Measurements from ENCODE around the gene PSMD12. TPM values are rescaled to one million over a fixed set of nuclear protein-coding genes. Genes with fewer than 3 reads are reported as not detected.

The PSMD12 gene
- total and polyA plus RNA-seq, 2 donors (not counting 3 experiments of a cell fraction or from before 2014, with no cell fraction given), result 14.1 to 73.0 TPM

DNA sequence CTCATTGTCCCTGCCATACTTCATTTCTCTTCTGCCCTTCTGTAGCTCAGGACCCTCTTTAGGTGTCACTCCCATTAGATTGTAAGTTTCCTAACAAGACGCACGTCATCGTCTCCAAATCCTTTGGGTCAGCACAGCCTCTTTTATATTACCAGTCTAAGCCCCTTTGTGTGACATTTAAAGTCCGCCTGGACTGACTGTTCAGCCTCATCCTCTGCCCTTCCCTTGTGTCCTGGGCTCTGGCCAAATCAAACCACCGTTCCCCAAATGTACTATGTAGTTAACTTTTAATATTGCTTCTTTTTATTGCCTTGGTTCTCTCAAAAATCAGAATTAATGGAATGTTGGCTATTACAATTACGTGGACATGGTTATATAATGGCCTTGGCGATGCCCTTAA lies 48.9 kb upstream of the PSMD12 start:
- DNase-seq (ENCODE audit: low read depth, low spot score), result no peak
- FAIRE-seq, result no peak
- Histone ChIP-seq H3K4me3 (replicated peaks in 1 of 3; ENCODE audit: insufficient read depth in 1 of 3, low read depth in 1 of 3, low read length in 3 of 3) (no peak overlapping the region), H3K9me1 (replicated peaks; ENCODE audit: control insufficient read depth, extremely low read depth, insufficient read depth, low read length) (no peaks in the 10 kb centered on the region), H2AFZ (ENCODE audit: low read depth, low read length) (no peak overlapping the region), H3K4me1 (ENCODE audit: control insufficient read depth, extremely low read depth, insufficient read depth, low read length) (no peaks in the 10 kb centered on the region), H3K36me3 (ENCODE audit: control insufficient read depth in 2 of 2, extremely low read depth in 1 of 2, insufficient read depth in 2 of 2, low read length in 2 of 2) (no peaks in the 10 kb centered on the region), H4K20me1 (replicated peaks; ENCODE audit: control insufficient read depth, extremely low read depth, insufficient read depth, low read length) (peaks cover 2% of the 10 kb centered on the region), H3K9ac (replicated peaks; ENCODE audit: extremely low read depth, insufficient read depth, low read length) (no peak overlapping the region), H3K27ac (ENCODE audit: insufficient read depth, low read depth, low read length) (no peak overlapping the region), H3K9me3 (replicated peaks; ENCODE audit: control insufficient read depth, insufficient read depth, low read length) (no peaks in the 10 kb centered on the region), H3K4me2 (ENCODE audit: insufficient read depth, low read length) (no peak overlapping the region), H3K27me3 (ENCODE audit: control insufficient read depth in 2 of 2, insufficient read depth in 2 of 2, low read length in 2 of 2) (no peaks in the 10 kb centered on the region), H3K79me2 (ENCODE audit: control insufficient read depth, insufficient read depth, low read length) (no peaks in the 10 kb centered on the region)
- TF ChIP-seq MYC (IDR thresholded peaks at IDR 0.05; ENCODE audit: low read depth, low read length), result no peak
- TF ChIP-seq EZH2 (IDR thresholded peaks at IDR 0.05; ENCODE audit: borderline replicate concordance, low read depth, low read length, severe bottlenecking), result no peak
- TF ChIP-seq FOS (IDR thresholded peaks at IDR 0.05; ENCODE audit: borderline replicate concordance, insufficient read depth, low read length), result no peak
- TF ChIP-seq CTCF (IDR thresholded peaks at IDR 0.05; ENCODE audit: extremely low read depth in 1 of 2, insufficient read depth in 1 of 2, low read depth in 1 of 2, low read length in 2 of 2), result no peak
- no peak for TF ChIP-seq JUN (IDR thresholded peaks at IDR 0.05; ENCODE audit: borderline replicate concordance, insufficient read depth, insufficient read length, low read depth)
- TF ChIP-seq POLR2A (IDR thresholded peaks at IDR 0.05; ENCODE audit: low read depth, low read length), result no peak
- TF ChIP-seq, protein P1, sequence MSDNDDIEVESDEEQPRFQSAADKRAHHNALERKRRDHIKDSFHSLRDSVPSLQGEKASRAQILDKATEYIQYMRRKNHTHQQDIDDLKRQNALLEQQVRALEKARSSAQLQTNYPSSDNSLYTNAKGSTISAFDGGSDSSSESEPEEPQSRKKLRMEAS (IDR thresholded peaks at IDR 0.05; ENCODE audit: insufficient read depth, insufficient read length), result no peak
- no peak for TF ChIP-seq GATA2 (IDR thresholded peaks at IDR 0.05; ENCODE audit: insufficient read depth, insufficient read length, low read depth, low read length)
- no peak for TF ChIP-seq POLR2AphosphoS5 (IDR thresholded peaks at IDR 0.05; ENCODE audit: insufficient read depth, low read depth, low read length)
- intact Hi-C loops (cut with micrococcal nuclease) (no loop called here), dilution Hi-C loops (cut with MboI; ENCODE audit: extremely low pct_ligation_motif_present, low sequenced_read_pairs) (no loop called here)
- ChIA-PET POLR2A (no interaction called here), CTCF (no interaction called here)
- no TSS peak for BruUV-seq (replicated peaks)
